DOHH2 (cell line): Measurements from ENCODE around the gene ERP27.

ENCODE experiments used
- H3F3A ChIP-seq: fragments of 200-600 bp; sonication (generic), shearing (Covaris generic); 2 replicates; pipeline ENCODE4 v1.6.0; 2016; ENCODE audit warnings: antibody characterized with exemption, mild to moderate bottlenecking; ENCODE audit not compliant: control insufficient read depth, insufficient read depth
- H3K27ac ChIP-seq: fragments of 200-600 bp; sonication (generic); 2 replicates; pipeline ENCODE4 v1.5.1; 2014; ENCODE audit warnings: low read depth, mild to moderate bottlenecking, low read length, moderate library complexity
- H3K27me3 ChIP-seq: fragments of 200-600 bp; sonication (generic); 2 replicates; pipeline ENCODE4 v1.6.1; 2014; ENCODE audit warnings: mild to moderate bottlenecking, low read length, mixed read lengths; ENCODE audit not compliant: control insufficient read depth
- H3K36me3 ChIP-seq: fragments of 200-600 bp; sonication (generic); 2 replicates; pipeline ENCODE4 v1.6.1; 2014; ENCODE audit warnings: mild to moderate bottlenecking, low read length, moderate library complexity, mixed read lengths; ENCODE audit not compliant: control insufficient read depth
- H3K4me1 ChIP-seq: fragments of 200-600 bp; sonication (generic); 2 replicates; pipeline ENCODE4 v1.6.1; 2014; ENCODE audit warnings: mild to moderate bottlenecking, low read length, mixed read lengths; ENCODE audit not compliant: control insufficient read depth
- H3K4me2 ChIP-seq: fragments of 200-600 bp; sonication (generic); 2 replicates; pipeline ENCODE4 v1.6.0; 2014; ENCODE audit warnings: mild to moderate bottlenecking, low read length, moderate library complexity
- H3K4me3 ChIP-seq: fragments of 200-600 bp; sonication (generic); 2 replicates; pipeline ENCODE4 v1.5.1; 2014; ENCODE audit warnings: mild to moderate bottlenecking, low read length, mixed read lengths
- H3K79me2 ChIP-seq: fragments of 200-600 bp; sonication (generic); 2 replicates; pipeline ENCODE4 v1.6.1; 2014; ENCODE audit warnings: mild to moderate bottlenecking, low read length, mixed read lengths; ENCODE audit not compliant: control insufficient read depth
- H3K9me2 ChIP-seq: fragments of 200-600 bp; sonication (generic); replicated peaks from 2 replicates; pipeline ENCODE4 v1.6.1; 2014; ENCODE audit warnings: mild to moderate bottlenecking, low read length, mixed read lengths; ENCODE audit not compliant: control insufficient read depth
- H3K9me3 ChIP-seq: fragments of 200-600 bp; sonication (generic); 2 replicates; pipeline ENCODE4 v1.6.1; 2014; ENCODE audit warnings: antibody characterized with exemption, low read length, mixed read lengths; ENCODE audit not compliant: control insufficient read depth, insufficient read depth
- H4K20me1 ChIP-seq: fragments of 200-600 bp; sonication (generic); 2 replicates; pipeline ENCODE4 v1.6.0; 2014; ENCODE audit warnings: low read depth, mild to moderate bottlenecking, antibody characterized with exemption, low read length, moderate library complexity; ENCODE audit not compliant: control insufficient read depth, insufficient read depth
- EZH2phosphoT487 ChIP-seq: fragments of 200-600 bp; sonication (generic); IDR thresholded peaks from 2 replicates; pipeline ENCODE4 v1.6.1; 2017; ENCODE audit warnings: borderline replicate concordance, mild to moderate bottlenecking, antibody characterized with exemption, low read length, moderate library complexity, mixed read lengths
- TF ChIP-seq, protein P1 (sequence below): fragments of 200-600 bp; sonication (generic); IDR thresholded peaks from one replicate; pipeline ENCODE4 v1.5.1; 2014; ENCODE audit warnings: antibody characterized with exemption, mild to moderate bottlenecking, low read depth, low read length; ENCODE audit not compliant: poor library complexity, severe bottlenecking

Gene ERP27

DNA sequence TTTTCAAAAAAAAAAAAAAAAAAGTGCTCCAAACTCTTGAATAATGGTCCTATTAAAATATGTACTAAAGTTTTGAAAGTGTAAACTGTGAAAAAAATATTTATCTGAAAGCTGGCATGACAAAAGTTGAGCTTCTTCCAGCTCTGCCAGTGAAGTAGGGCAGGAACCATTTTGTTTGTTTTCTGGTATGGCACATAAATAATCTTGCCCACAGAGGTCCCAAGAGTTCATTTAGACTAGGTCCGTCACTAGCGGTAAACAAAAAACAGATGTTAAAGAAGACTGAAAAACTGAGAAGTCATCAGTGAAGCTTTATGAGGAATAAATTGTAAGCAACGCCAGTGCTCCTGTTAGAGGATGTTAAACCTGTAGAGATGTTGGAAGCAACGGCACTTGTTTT lies 7.0 kb downstream of the ERP27 start:
- peaks cover 18% of the 10 kb centered on the region for H3K4me1 ChIP-seq
- TF ChIP-seq, protein P1, sequence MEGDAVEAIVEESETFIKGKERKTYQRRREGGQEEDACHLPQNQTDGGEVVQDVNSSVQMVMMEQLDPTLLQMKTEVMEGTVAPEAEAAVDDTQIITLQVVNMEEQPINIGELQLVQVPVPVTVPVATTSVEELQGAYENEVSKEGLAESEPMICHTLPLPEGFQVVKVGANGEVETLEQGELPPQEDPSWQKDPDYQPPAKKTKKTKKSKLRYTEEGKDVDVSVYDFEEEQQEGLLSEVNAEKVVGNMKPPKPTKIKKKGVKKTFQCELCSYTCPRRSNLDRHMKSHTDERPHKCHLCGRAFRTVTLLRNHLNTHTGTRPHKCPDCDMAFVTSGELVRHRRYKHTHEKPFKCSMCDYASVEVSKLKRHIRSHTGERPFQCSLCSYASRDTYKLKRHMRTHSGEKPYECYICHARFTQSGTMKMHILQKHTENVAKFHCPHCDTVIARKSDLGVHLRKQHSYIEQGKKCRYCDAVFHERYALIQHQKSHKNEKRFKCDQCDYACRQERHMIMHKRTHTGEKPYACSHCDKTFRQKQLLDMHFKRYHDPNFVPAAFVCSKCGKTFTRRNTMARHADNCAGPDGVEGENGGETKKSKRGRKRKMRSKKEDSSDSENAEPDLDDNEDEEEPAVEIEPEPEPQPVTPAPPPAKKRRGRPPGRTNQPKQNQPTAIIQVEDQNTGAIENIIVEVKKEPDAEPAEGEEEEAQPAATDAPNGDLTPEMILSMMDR: no peak
- no peak for TF ChIP-seq EZH2phosphoT487
- no peak overlapping the region for H3K27ac ChIP-seq
- H3K27me3 ChIP-seq: no peaks in the 10 kb centered on the region
- H3F3A ChIP-seq: no peaks in the 10 kb centered on the region
- no peaks in the 10 kb centered on the region for H3K79me2 ChIP-seq
- H3K9me3 ChIP-seq: no peaks in the 10 kb centered on the region
- H4K20me1 ChIP-seq: no peaks in the 10 kb centered on the region
- no peak overlapping the region for H3K4me2 ChIP-seq
- H3K9me2 ChIP-seq: no peaks in the 10 kb centered on the region
- H3K36me3 ChIP-seq: peaks cover 4% of the 10 kb centered on the region
- no peak overlapping the region for H3K4me3 ChIP-seq

DNA sequence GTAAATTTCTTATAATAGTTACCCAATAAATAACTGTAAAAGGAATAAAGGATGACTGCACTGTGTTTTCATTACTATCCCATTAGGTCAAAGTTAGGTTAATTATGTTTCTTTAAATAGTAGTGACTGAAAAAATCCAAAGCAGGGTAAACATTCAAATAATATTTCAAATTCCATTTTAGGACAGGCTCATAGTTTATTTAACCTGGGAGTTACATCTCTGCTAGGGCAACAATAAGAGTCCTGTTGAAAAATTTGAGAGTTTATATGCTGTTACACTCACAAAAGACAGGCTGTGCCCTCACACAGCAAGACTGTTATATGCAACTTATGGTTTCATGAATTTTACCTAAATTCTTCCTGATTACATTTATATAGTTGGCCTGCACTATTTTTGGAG lies 8.0 kb downstream of the ERP27 start:
- H4K20me1 ChIP-seq: no peaks in the 10 kb centered on the region
- no peaks in the 10 kb centered on the region for H3K9me3 ChIP-seq
- H3K4me1 ChIP-seq: peaks cover 18% of the 10 kb centered on the region
- H3K27ac ChIP-seq: no peak overlapping the region
- H3K36me3 ChIP-seq: peaks cover 4% of the 10 kb centered on the region
- no peaks in the 10 kb centered on the region for H3K27me3 ChIP-seq
- H3F3A ChIP-seq: no peaks in the 10 kb centered on the region
- H3K9me2 ChIP-seq: no peaks in the 10 kb centered on the region
- no peaks in the 10 kb centered on the region for H3K79me2 ChIP-seq
- TF ChIP-seq, protein P1: no peak
- TF ChIP-seq EZH2phosphoT487: no peak
- no peak overlapping the region for H3K4me2 ChIP-seq
- H3K4me3 ChIP-seq: no peak overlapping the region

DNA sequence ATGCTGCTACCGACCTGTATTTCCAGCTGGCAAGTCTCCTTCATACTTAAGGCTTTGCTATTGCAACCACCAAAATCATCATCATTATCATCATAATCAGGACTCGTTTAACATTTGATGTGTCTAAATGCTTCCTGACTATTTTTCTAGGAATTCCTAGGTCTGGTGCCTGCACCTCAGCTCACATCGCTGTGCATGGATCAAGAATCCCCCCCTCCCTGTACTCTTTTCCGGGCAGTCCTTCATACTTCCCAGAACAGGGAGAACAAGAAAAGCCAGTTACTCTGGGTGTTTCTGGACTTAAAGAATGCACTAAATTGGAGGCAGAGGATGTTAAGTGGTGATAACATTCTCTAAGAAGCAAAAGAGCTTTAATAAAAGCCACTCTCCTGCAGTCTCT lies 9.4 kb downstream of the ERP27 start:
- Histone ChIP-seq H3K9me2 (no peaks in the 10 kb centered on the region), H3K79me2 (no peaks in the 10 kb centered on the region), H3K4me2 (no peak overlapping the region), H3K9me3 (no peaks in the 10 kb centered on the region), H4K20me1 (no peaks in the 10 kb centered on the region), H3K36me3 (no peaks in the 10 kb centered on the region; the same call in 1 of the 2 replicates), H3K27me3 (no peaks in the 10 kb centered on the region), H3F3A (no peaks in the 10 kb centered on the region), H3K4me3 (no peak overlapping the region), H3K27ac (no peak overlapping the region), H3K4me1 (peaks cover 18% of the 10 kb centered on the region)
- no peak for TF ChIP-seq EZH2phosphoT487
- TF ChIP-seq, protein P1: no peak
